Measurements from ENCODE around the gene ADORA2B. TPM values are rescaled to one million over a fixed set of nuclear protein-coding genes. Genes with fewer than 3 reads are reported as not detected.

The ADORA2B gene
- total RNA-seq, 1 donor from 2014 or later: 7.1 TPM

GRCh38 chr17:15999141-15999973 is 54.4 kb downstream of the ADORA2B start, which contains the start of the genes TTC19 and ZSWIM7:
TSS of gene TTC19 (plus strand) at chr17:15999824. CDS start at chr17:15999849, 25 bp downstream.
TSS of gene ZSWIM7 (minus strand) at chr17:15999704. CDS start at chr17:15999594, 110 bp downstream.
- Histone ChIP-seq H3K27me3 (no peaks in the 10 kb centered on the region), H3K4me3 (peak within 1 kb of the TSS; percentile 84), H3K27ac (peak within 1 kb of the TSS; percentile 90), H3K9me3 (no peaks in the 10 kb centered on the region), H3K36me3 (peaks cover 31% of the 10 kb centered on the region), H3K4me1 (peaks cover 16% of the 10 kb centered on the region)
- ATAC-seq (peak; percentile 97), DNase-seq (peak; percentile 99)
- intact Hi-C loops (cut with DNase I): no loop called here
- peak; percentile 14 for TF ChIP-seq CTCF (IDR thresholded peaks at IDR 0.05)

GRCh38 chr17:15999974-16000827 is 55.3 kb downstream of the ADORA2B start:
- TF ChIP-seq CTCF (IDR thresholded peaks at IDR 0.05): no peak
- Histone ChIP-seq H3K27ac (peak overlapping the region; percentile 90), H3K9me3 (no peaks in the 10 kb centered on the region), H3K4me1 (peaks cover 16% of the 10 kb centered on the region), H3K4me3 (peak overlapping the region; percentile 84), H3K36me3 (peaks cover 40% of the 10 kb centered on the region), H3K27me3 (no peaks in the 10 kb centered on the region)
- intact Hi-C loops (cut with DNase I): no loop called here
- ATAC-seq (peak; percentile 70), DNase-seq (no peak)

- no peak for TF ChIP-seq CTCF (IDR thresholded peaks at IDR 0.05)
- intact Hi-C loops (cut with DNase I): no loop called here
- DNase-seq: no peak
- Histone ChIP-seq H3K4me3 (peak overlapping the region; percentile 84), H3K9me3 (no peaks in the 10 kb centered on the region), H3K4me1 (peaks cover 16% of the 10 kb centered on the region), H3K27ac (no peak overlapping the region), H3K27me3 (no peaks in the 10 kb centered on the region), H3K36me3 (peaks cover 51% of the 10 kb centered on the region)
- no peak for ATAC-seq
These were observed 56.4 kb downstream of the ADORA2B start for GRCh38 chr17:16001226-16001897.

- H3K4me3 ChIP-seq: no peak overlapping the region
- ATAC-seq (no peak), DNase-seq (no peak)
- intact Hi-C loops (cut with DNase I): no loop called here
- H3K36me3 ChIP-seq: peaks cover 66% of the 10 kb centered on the region
- H3K9me3 ChIP-seq: no peaks in the 10 kb centered on the region
- no peak for TF ChIP-seq CTCF (IDR thresholded peaks at IDR 0.05)
- H3K27ac ChIP-seq: no peak overlapping the region
- no peaks in the 10 kb centered on the region for H3K27me3 ChIP-seq
- H3K4me1 ChIP-seq: peaks cover 16% of the 10 kb centered on the region
These were observed 57.9 kb downstream of the ADORA2B start for GRCh38 chr17:16002708-16003260.

GRCh38 chr17:16003841-16004240 is 58.9 kb downstream of the ADORA2B start:
- peaks cover 76% of the 10 kb centered on the region for H3K36me3 ChIP-seq
- intact Hi-C loops (cut with DNase I): no loop called here
- DNase-seq: no peak
- peak overlapping the region; percentile 39 for H3K27ac ChIP-seq
- peaks cover 8% of the 10 kb centered on the region for H3K4me1 ChIP-seq
- TF ChIP-seq CTCF (IDR thresholded peaks at IDR 0.05): no peak
- no peaks in the 10 kb centered on the region for H3K27me3 ChIP-seq
- H3K9me3 ChIP-seq: no peaks in the 10 kb centered on the region
- H3K4me3 ChIP-seq: no peak overlapping the region
- no peak for ATAC-seq
